Measurements from ENCODE around the gene MAST2.

The MAST2 gene

DNA sequence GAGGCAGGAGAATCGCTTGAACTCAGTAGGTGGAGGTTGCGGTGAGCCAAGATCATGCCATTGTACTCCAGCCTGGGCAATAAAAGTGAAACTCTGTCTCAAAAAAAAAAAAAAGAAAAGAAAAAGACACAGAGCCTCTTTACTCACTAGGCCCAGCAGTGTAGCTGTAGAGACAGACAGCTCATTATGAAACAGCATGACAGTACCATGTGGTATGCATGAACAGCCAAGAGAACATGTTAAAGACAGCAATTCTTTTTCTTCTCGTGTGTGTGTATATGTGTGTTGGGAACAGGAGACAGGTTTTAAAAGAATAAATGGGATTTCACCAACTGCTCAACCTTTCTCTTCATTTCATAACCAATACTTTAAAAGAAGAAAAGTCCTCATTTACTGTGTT is 210.2 kb downstream of the MAST2 start:
- H3K36me3 ChIP-seq (ENCODE audit: insufficient read depth) = no peaks in the 10 kb centered on the region
- no peak overlapping the region for H2AFZ ChIP-seq (ENCODE audit: low read depth)
- no peaks in the 10 kb centered on the region for H3K27me3 ChIP-seq (ENCODE audit: insufficient read depth, low read depth)
- no peaks in the 10 kb centered on the region for H3K79me2 ChIP-seq (ENCODE audit: insufficient read depth, low read depth)
- H3K4me2 ChIP-seq = no peak overlapping the region
- no peak overlapping the region for H3K4me3 ChIP-seq (IDR thresholded peaks at IDR 0.05; ENCODE audit: insufficient read depth, low read depth, low read length)
- no peak overlapping the region for H3K27ac ChIP-seq
- H3K9ac ChIP-seq = no peak overlapping the region
- TF ChIP-seq, protein P1, sequence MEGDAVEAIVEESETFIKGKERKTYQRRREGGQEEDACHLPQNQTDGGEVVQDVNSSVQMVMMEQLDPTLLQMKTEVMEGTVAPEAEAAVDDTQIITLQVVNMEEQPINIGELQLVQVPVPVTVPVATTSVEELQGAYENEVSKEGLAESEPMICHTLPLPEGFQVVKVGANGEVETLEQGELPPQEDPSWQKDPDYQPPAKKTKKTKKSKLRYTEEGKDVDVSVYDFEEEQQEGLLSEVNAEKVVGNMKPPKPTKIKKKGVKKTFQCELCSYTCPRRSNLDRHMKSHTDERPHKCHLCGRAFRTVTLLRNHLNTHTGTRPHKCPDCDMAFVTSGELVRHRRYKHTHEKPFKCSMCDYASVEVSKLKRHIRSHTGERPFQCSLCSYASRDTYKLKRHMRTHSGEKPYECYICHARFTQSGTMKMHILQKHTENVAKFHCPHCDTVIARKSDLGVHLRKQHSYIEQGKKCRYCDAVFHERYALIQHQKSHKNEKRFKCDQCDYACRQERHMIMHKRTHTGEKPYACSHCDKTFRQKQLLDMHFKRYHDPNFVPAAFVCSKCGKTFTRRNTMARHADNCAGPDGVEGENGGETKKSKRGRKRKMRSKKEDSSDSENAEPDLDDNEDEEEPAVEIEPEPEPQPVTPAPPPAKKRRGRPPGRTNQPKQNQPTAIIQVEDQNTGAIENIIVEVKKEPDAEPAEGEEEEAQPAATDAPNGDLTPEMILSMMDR (conservative IDR thresholded peaks at IDR 0.05; ENCODE audit: low read depth, low read length) = no peak
- H4K20me1 ChIP-seq (ENCODE audit: insufficient read depth) = no peaks in the 10 kb centered on the region
- no peaks in the 10 kb centered on the region for H3K4me1 ChIP-seq (ENCODE audit: low read depth, poor library complexity, severe bottlenecking)

GRCh38 chr1:46017876-46018503 is 214.6 kb downstream of the MAST2 start:
- Histone ChIP-seq H3K4me3 (IDR thresholded peaks at IDR 0.05; ENCODE audit: insufficient read depth, low read depth, low read length) (no peak overlapping the region), H3K79me2 (ENCODE audit: insufficient read depth, low read depth) (no peaks in the 10 kb centered on the region), H3K27ac (no peak overlapping the region), H4K20me1 (ENCODE audit: insufficient read depth) (no peaks in the 10 kb centered on the region), H2AFZ (ENCODE audit: low read depth) (no peak overlapping the region), H3K4me2 (no peak overlapping the region), H3K27me3 (ENCODE audit: insufficient read depth, low read depth) (no peaks in the 10 kb centered on the region), H3K4me1 (ENCODE audit: low read depth, poor library complexity, severe bottlenecking) (no peaks in the 10 kb centered on the region), H3K9ac (no peak overlapping the region), H3K36me3 (ENCODE audit: insufficient read depth) (no peaks in the 10 kb centered on the region)
- TF ChIP-seq, protein P1 (conservative IDR thresholded peaks at IDR 0.05; ENCODE audit: low read depth, low read length) = no peak

GRCh38 chr1:46019348-46019747 is 215.9 kb downstream of the MAST2 start:
- Histone ChIP-seq H3K4me3 (IDR thresholded peaks at IDR 0.05; ENCODE audit: insufficient read depth, low read depth, low read length) (no peak overlapping the region), H3K79me2 (ENCODE audit: insufficient read depth, low read depth) (no peaks in the 10 kb centered on the region), H3K9ac (no peak overlapping the region), H3K4me1 (ENCODE audit: low read depth, poor library complexity, severe bottlenecking) (no peaks in the 10 kb centered on the region), H3K4me2 (no peak overlapping the region), H3K36me3 (ENCODE audit: insufficient read depth) (no peaks in the 10 kb centered on the region), H2AFZ (ENCODE audit: low read depth) (no peak overlapping the region), H4K20me1 (ENCODE audit: insufficient read depth) (no peaks in the 10 kb centered on the region), H3K27me3 (ENCODE audit: insufficient read depth, low read depth) (no peaks in the 10 kb centered on the region), H3K27ac (no peak overlapping the region)
- TF ChIP-seq, protein P1 (conservative IDR thresholded peaks at IDR 0.05; ENCODE audit: low read depth, low read length) = no peak

- no peaks in the 10 kb centered on the region for H3K27me3 ChIP-seq (ENCODE audit: insufficient read depth, low read depth)
- TF ChIP-seq, protein P1 (conservative IDR thresholded peaks at IDR 0.05; ENCODE audit: low read depth, low read length) = no peak
- no peak overlapping the region for H3K9ac ChIP-seq
- no peaks in the 10 kb centered on the region for H3K4me1 ChIP-seq (ENCODE audit: low read depth, poor library complexity, severe bottlenecking)
- no peak overlapping the region for H3K27ac ChIP-seq
- H4K20me1 ChIP-seq (ENCODE audit: insufficient read depth) = no peaks in the 10 kb centered on the region
- H3K4me2 ChIP-seq = no peak overlapping the region
- H3K79me2 ChIP-seq (ENCODE audit: insufficient read depth, low read depth) = no peaks in the 10 kb centered on the region
- no peak overlapping the region for H3K4me3 ChIP-seq (IDR thresholded peaks at IDR 0.05; ENCODE audit: insufficient read depth, low read depth, low read length)
- no peaks in the 10 kb centered on the region for H3K36me3 ChIP-seq (ENCODE audit: insufficient read depth)
- H2AFZ ChIP-seq (ENCODE audit: low read depth) = no peak overlapping the region
Measured at GRCh38 chr1:46020010-46020409, 216.6 kb downstream of the MAST2 start.
